ENCODE results near the gene SPIN1.
A peak's percentile ranks its signal among the peaks of the same experiment; 100 is the strongest.

SPIN1 gene

GRCh38 chr9:88392549-88392948 lies 4.3 kb downstream of the SPIN1 start:
- DNase-seq = no peak
- Histone ChIP-seq H3K36me3 (ENCODE audit: control insufficient read depth in 4 of 4, insufficient read depth in 4 of 4, low read length in 3 of 4) (peaks cover 0 to 5% (median 0%) of the 10 kb centered on the region in 4 experiments), H3K27ac (ENCODE audit: insufficient read depth in 1 of 2, low read depth in 1 of 2, low read length in 2 of 2, poor library complexity in 1 of 2, severe bottlenecking in 2 of 2) (peak overlapping the region; percentile 0 to 70), H3K9me3 (ENCODE audit: control extremely low read depth in 1 of 5, control insufficient read depth in 4 of 5, insufficient read depth in 2 of 5, low read depth in 1 of 5, low read length in 4 of 5) (no peaks in the 10 kb centered on the region), H3K4me3 (ENCODE audit: control insufficient read depth in 1 of 7, extremely low read depth in 1 of 7, insufficient read depth in 4 of 7, low read depth in 2 of 7, low read length in 6 of 7) (peak overlapping the region in 2 of 7 experiments; percentile 22 to 53), H3K27me3 (replicated peaks in 2 of 5; ENCODE audit: control insufficient read depth in 4 of 5, insufficient read depth in 5 of 5, low read length in 4 of 5) (no peaks in the 10 kb centered on the region), H3K4me1 (ENCODE audit: control extremely low read depth in 1 of 4, control insufficient read depth in 4 of 4, insufficient read depth in 4 of 4, low read length in 3 of 4) (peaks cover 24 to 42% (median 38%) of the 10 kb centered on the region in 4 experiments)
- WGBS (ENCODE audit: insufficient coverage) = no CpG with 5 or more reads among the region's 1 CpG
- ChIA-PET CTCF (interaction anchor here (0.6 to 1.3 kb wide), 2 partner anchors 66 to 99 kb away, joined by 4 read pairs; no protein-coding TSS in a partner anchor), POLR2A (no interaction called here)

- POLR2A ChIA-PET = no interaction called here
These were observed 8.8 kb downstream of the SPIN1 start for GRCh38 chr9:88396836-88397577.

GRCh38 chr9:88398016-88398415 lies 9.8 kb downstream of the SPIN1 start:
- H3K4me1 ChIP-seq (ENCODE audit: control extremely low read depth in 1 of 4, control insufficient read depth in 4 of 4, insufficient read depth in 4 of 4, low read length in 3 of 4) = peaks cover 0 to 5% (median 1%) of the 10 kb centered on the region in 4 experiments
- H3K4me3 ChIP-seq (ENCODE audit: control insufficient read depth in 1 of 7, extremely low read depth in 1 of 7, insufficient read depth in 4 of 7, low read depth in 2 of 7, low read length in 6 of 7) = no peak overlapping the region
- H3K9me3 ChIP-seq (ENCODE audit: control extremely low read depth in 1 of 5, control insufficient read depth in 4 of 5, insufficient read depth in 2 of 5, low read depth in 1 of 5, low read length in 4 of 5) = no peaks in the 10 kb centered on the region
- no peaks in the 10 kb centered on the region for H3K27me3 ChIP-seq (replicated peaks in 2 of 5; ENCODE audit: control insufficient read depth in 4 of 5, insufficient read depth in 5 of 5, low read length in 4 of 5)
- WGBS (ENCODE audit: insufficient coverage) = 96% methylated on average over 4 of the region's 5 CpGs
- POLR2A ChIA-PET = no interaction called here
- peaks cover 2 to 18% (median 5%) of the 10 kb centered on the region in 4 experiments for H3K36me3 ChIP-seq (ENCODE audit: control insufficient read depth in 4 of 4, insufficient read depth in 4 of 4, low read length in 3 of 4)
- no peak overlapping the region for H3K27ac ChIP-seq (ENCODE audit: insufficient read depth in 1 of 2, low read depth in 1 of 2, low read length in 2 of 2, poor library complexity in 1 of 2, severe bottlenecking in 2 of 2)
- DNase-seq = no peak
- CTCF ChIA-PET = interaction anchor here (0.9 to 1.1 kb wide), 2 partner anchors 9 to 14 kb away, joined by 3 to 4 read pairs; no protein-coding TSS in a partner anchor

More at GRCh38 chr9:88396836-88397577, 8.8 kb downstream of the SPIN1 start:
- CTCF ChIA-PET = interaction anchor here (0.6 kb wide), 1 partner anchor 10 kb away, joined by 3 read pairs; no protein-coding TSS in a partner anchor
- no peak overlapping the region for H3K4me3 ChIP-seq (ENCODE audit: control insufficient read depth in 1 of 7, extremely low read depth in 1 of 7, insufficient read depth in 4 of 7, low read depth in 2 of 7, low read length in 6 of 7)
- no peaks in the 10 kb centered on the region for H3K27me3 ChIP-seq (replicated peaks in 2 of 5; ENCODE audit: control insufficient read depth in 4 of 5, insufficient read depth in 5 of 5, low read length in 4 of 5)
- 88% methylated on average over 1 of the region's 3 CpGs for WGBS (ENCODE audit: insufficient coverage)
- no peak overlapping the region for H3K27ac ChIP-seq (ENCODE audit: insufficient read depth in 1 of 2, low read depth in 1 of 2, low read length in 2 of 2, poor library complexity in 1 of 2, severe bottlenecking in 2 of 2)
- peaks cover 7 to 15% (median 10%) of the 10 kb centered on the region in 4 experiments for H3K4me1 ChIP-seq (ENCODE audit: control extremely low read depth in 1 of 4, control insufficient read depth in 4 of 4, insufficient read depth in 4 of 4, low read length in 3 of 4)
- peaks cover 2 to 18% (median 5%) of the 10 kb centered on the region in 4 experiments for H3K36me3 ChIP-seq (ENCODE audit: control insufficient read depth in 4 of 4, insufficient read depth in 4 of 4, low read length in 3 of 4)
- H3K9me3 ChIP-seq (ENCODE audit: control extremely low read depth in 1 of 5, control insufficient read depth in 4 of 5, insufficient read depth in 2 of 5, low read depth in 1 of 5, low read length in 4 of 5) = no peaks in the 10 kb centered on the region
- DNase-seq = no peak

- ChIA-PET POLR2A (no interaction called here), CTCF (interaction anchor here (0.8 kb wide), 1 partner anchor 7 kb away, joined by 3 read pairs; no protein-coding TSS in a partner anchor)
- DNase-seq = no peak
- Histone ChIP-seq H3K27ac (ENCODE audit: insufficient read depth in 1 of 2, low read depth in 1 of 2, low read length in 2 of 2, poor library complexity in 1 of 2, severe bottlenecking in 2 of 2) (no peak overlapping the region), H3K36me3 (ENCODE audit: control insufficient read depth in 4 of 4, insufficient read depth in 4 of 4, low read length in 3 of 4) (peaks cover 2 to 18% (median 5%) of the 10 kb centered on the region in 4 experiments), H3K27me3 (replicated peaks in 2 of 5; ENCODE audit: control insufficient read depth in 4 of 5, insufficient read depth in 5 of 5, low read length in 4 of 5) (no peaks in the 10 kb centered on the region), H3K4me3 (ENCODE audit: control insufficient read depth in 1 of 7, extremely low read depth in 1 of 7, insufficient read depth in 4 of 7, low read depth in 2 of 7, low read length in 6 of 7) (no peak overlapping the region), H3K9me3 (ENCODE audit: control extremely low read depth in 1 of 5, control insufficient read depth in 4 of 5, insufficient read depth in 2 of 5, low read depth in 1 of 5, low read length in 4 of 5) (no peaks in the 10 kb centered on the region), H3K4me1 (ENCODE audit: control extremely low read depth in 1 of 4, control insufficient read depth in 4 of 4, insufficient read depth in 4 of 4, low read length in 3 of 4) (peaks cover 0 to 2% (median 0%) of the 10 kb centered on the region in 4 experiments)
- 87% methylated on average over 3 of the region's 3 CpGs for WGBS (ENCODE audit: insufficient coverage)
These were observed 11.7 kb downstream of the SPIN1 start for GRCh38 chr9:88399966-88400365.

- no peaks in the 10 kb centered on the region for H3K27me3 ChIP-seq (replicated peaks in 2 of 5; ENCODE audit: control insufficient read depth in 4 of 5, insufficient read depth in 5 of 5, low read length in 4 of 5)
- 100% methylated on average over 1 of the region's 4 CpGs for WGBS (ENCODE audit: insufficient coverage)
- peaks cover 2 to 12% (median 5%) of the 10 kb centered on the region in 4 experiments for H3K36me3 ChIP-seq (ENCODE audit: control insufficient read depth in 4 of 4, insufficient read depth in 4 of 4, low read length in 3 of 4)
- H3K9me3 ChIP-seq (ENCODE audit: control extremely low read depth in 1 of 5, control insufficient read depth in 4 of 5, insufficient read depth in 2 of 5, low read depth in 1 of 5, low read length in 4 of 5) = no peaks in the 10 kb centered on the region
- H3K4me1 ChIP-seq (ENCODE audit: control extremely low read depth in 1 of 4, control insufficient read depth in 4 of 4, insufficient read depth in 4 of 4, low read length in 3 of 4) = no peaks in the 10 kb centered on the region
- CTCF ChIA-PET = interaction anchor here (0.6 to 1.8 kb wide), 7 partner anchors 9 to 36 kb away, joined by 3 to 5 read pairs (median 3); no protein-coding TSS in a partner anchor
- POLR2A ChIA-PET = no interaction called here
- H3K27ac ChIP-seq (ENCODE audit: insufficient read depth in 1 of 2, low read depth in 1 of 2, low read length in 2 of 2, poor library complexity in 1 of 2, severe bottlenecking in 2 of 2) = no peak overlapping the region
- H3K4me3 ChIP-seq (ENCODE audit: control insufficient read depth in 1 of 7, extremely low read depth in 1 of 7, insufficient read depth in 4 of 7, low read depth in 2 of 7, low read length in 6 of 7) = no peak overlapping the region
- DNase-seq = no peak
These were observed 15.1 kb downstream of the SPIN1 start for GRCh38 chr9:88403340-88403739.

- Histone ChIP-seq H3K9me3 (ENCODE audit: control extremely low read depth in 1 of 5, control insufficient read depth in 4 of 5, insufficient read depth in 2 of 5, low read depth in 1 of 5, low read length in 4 of 5) (no peaks in the 10 kb centered on the region), H3K36me3 (ENCODE audit: control insufficient read depth in 4 of 4, insufficient read depth in 4 of 4, low read length in 3 of 4) (peaks cover 0 to 3% (median 0%) of the 10 kb centered on the region in 4 experiments), H3K27me3 (replicated peaks in 2 of 5; ENCODE audit: control insufficient read depth in 4 of 5, insufficient read depth in 5 of 5, low read length in 4 of 5) (no peaks in the 10 kb centered on the region), H3K4me3 (ENCODE audit: control insufficient read depth in 1 of 7, extremely low read depth in 1 of 7, insufficient read depth in 4 of 7, low read depth in 2 of 7, low read length in 6 of 7) (no peak overlapping the region), H3K4me1 (ENCODE audit: control extremely low read depth in 1 of 4, control insufficient read depth in 4 of 4, insufficient read depth in 4 of 4, low read length in 3 of 4) (no peaks in the 10 kb centered on the region), H3K27ac (ENCODE audit: insufficient read depth in 1 of 2, low read depth in 1 of 2, low read length in 2 of 2, poor library complexity in 1 of 2, severe bottlenecking in 2 of 2) (no peak overlapping the region)
- POLR2A ChIA-PET = no interaction called here
- CTCF ChIA-PET = interaction anchor here (1.0 kb wide), 1 partner anchor 12 kb away, joined by 3 read pairs; no protein-coding TSS in a partner anchor
- WGBS (ENCODE audit: insufficient coverage) = 92% methylated on average over 6 of the region's 7 CpGs
- no peak for DNase-seq
These were observed 17.8 kb downstream of the SPIN1 start for GRCh38 chr9:88406051-88406450.

- 97% methylated on average over 3 of the region's 4 CpGs for WGBS (ENCODE audit: insufficient coverage)
- POLR2A ChIA-PET = interaction anchor here (0.9 kb wide), 1 partner anchor 23 kb away, joined by 6 read pairs; no protein-coding TSS in a partner anchor
- peaks cover 0 to 33% (median 14%) of the 10 kb centered on the region in 5 experiments for H3K9me3 ChIP-seq (ENCODE audit: control extremely low read depth in 1 of 5, control insufficient read depth in 4 of 5, insufficient read depth in 2 of 5, low read depth in 1 of 5, low read length in 4 of 5)
- no peaks in the 10 kb centered on the region for H3K27me3 ChIP-seq (replicated peaks in 2 of 5; ENCODE audit: control insufficient read depth in 4 of 5, insufficient read depth in 5 of 5, low read length in 4 of 5)
- no peak overlapping the region for H3K27ac ChIP-seq (ENCODE audit: insufficient read depth in 1 of 2, low read depth in 1 of 2, low read length in 2 of 2, poor library complexity in 1 of 2, severe bottlenecking in 2 of 2)
- H3K4me1 ChIP-seq (ENCODE audit: control extremely low read depth in 1 of 4, control insufficient read depth in 4 of 4, insufficient read depth in 4 of 4, low read length in 3 of 4) = no peaks in the 10 kb centered on the region
- no peak overlapping the region for H3K4me3 ChIP-seq (ENCODE audit: control insufficient read depth in 1 of 7, extremely low read depth in 1 of 7, insufficient read depth in 4 of 7, low read depth in 2 of 7, low read length in 6 of 7)
- no peak for DNase-seq
- H3K36me3 ChIP-seq (ENCODE audit: control insufficient read depth in 4 of 4, insufficient read depth in 4 of 4, low read length in 3 of 4) = peaks cover 2 to 37% (median 6%) of the 10 kb centered on the region in 4 experiments
- CTCF ChIA-PET = interaction anchor here (1.3 kb wide), 1 partner anchor 13 kb away, joined by 3 read pairs; no protein-coding TSS in a partner anchor
These were observed 23.2 kb downstream of the SPIN1 start for GRCh38 chr9:88411471-88411870.
